ENCODE results near the gene OR2AE1.
"Not testable (repeated sequence)": the region's sequence is repeated elsewhere in the genome, so short reads cannot be mapped to it uniquely, and the experiment has no call there.

The OR2AE1 gene

GRCh38 chr7:99881370-99881769 is 4.5 kb upstream of the OR2AE1 start:
- no peak overlapping the region for H3K27ac ChIP-seq
- TF ChIP-seq, protein P1, sequence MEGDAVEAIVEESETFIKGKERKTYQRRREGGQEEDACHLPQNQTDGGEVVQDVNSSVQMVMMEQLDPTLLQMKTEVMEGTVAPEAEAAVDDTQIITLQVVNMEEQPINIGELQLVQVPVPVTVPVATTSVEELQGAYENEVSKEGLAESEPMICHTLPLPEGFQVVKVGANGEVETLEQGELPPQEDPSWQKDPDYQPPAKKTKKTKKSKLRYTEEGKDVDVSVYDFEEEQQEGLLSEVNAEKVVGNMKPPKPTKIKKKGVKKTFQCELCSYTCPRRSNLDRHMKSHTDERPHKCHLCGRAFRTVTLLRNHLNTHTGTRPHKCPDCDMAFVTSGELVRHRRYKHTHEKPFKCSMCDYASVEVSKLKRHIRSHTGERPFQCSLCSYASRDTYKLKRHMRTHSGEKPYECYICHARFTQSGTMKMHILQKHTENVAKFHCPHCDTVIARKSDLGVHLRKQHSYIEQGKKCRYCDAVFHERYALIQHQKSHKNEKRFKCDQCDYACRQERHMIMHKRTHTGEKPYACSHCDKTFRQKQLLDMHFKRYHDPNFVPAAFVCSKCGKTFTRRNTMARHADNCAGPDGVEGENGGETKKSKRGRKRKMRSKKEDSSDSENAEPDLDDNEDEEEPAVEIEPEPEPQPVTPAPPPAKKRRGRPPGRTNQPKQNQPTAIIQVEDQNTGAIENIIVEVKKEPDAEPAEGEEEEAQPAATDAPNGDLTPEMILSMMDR (IDR thresholded peaks at IDR 0.05) = no peak
- no peak for TF ChIP-seq ZFX (IDR thresholded peaks at IDR 0.05; ENCODE audit: borderline replicate concordance)

GRCh38 chr7:99876491-99876890 is 342 bp downstream of the OR2AE1 start:
- no peak overlapping the region for H3K27ac ChIP-seq
- TF ChIP-seq, protein P1 (IDR thresholded peaks at IDR 0.05) = no peak
- TF ChIP-seq ZFX (IDR thresholded peaks at IDR 0.05; ENCODE audit: borderline replicate concordance) = no peak

DNA sequence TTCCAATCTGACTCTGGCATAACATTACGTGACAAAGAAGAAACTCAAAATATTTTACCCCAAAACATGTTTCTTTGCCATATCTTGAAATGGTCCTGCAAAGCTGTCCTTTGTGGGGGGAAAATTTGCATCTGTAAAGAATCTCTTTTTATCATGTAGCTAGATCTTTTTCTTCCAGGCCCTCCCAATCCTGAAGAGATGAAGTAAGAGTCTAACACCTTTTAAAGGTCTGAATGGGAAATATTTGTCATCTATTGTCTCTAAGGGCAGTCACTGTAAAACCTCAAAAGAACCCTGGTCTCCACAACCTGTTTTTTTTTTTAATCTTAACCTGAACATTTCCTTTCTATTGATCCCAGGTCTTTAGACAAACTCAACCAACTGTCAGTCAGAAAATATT is 8.6 kb downstream of the OR2AE1 start:
- TF ChIP-seq ZFX (IDR thresholded peaks at IDR 0.05; ENCODE audit: borderline replicate concordance) = no peak
- TF ChIP-seq, protein P1 (IDR thresholded peaks at IDR 0.05) = no peak
- no peak overlapping the region for H3K27ac ChIP-seq

DNA sequence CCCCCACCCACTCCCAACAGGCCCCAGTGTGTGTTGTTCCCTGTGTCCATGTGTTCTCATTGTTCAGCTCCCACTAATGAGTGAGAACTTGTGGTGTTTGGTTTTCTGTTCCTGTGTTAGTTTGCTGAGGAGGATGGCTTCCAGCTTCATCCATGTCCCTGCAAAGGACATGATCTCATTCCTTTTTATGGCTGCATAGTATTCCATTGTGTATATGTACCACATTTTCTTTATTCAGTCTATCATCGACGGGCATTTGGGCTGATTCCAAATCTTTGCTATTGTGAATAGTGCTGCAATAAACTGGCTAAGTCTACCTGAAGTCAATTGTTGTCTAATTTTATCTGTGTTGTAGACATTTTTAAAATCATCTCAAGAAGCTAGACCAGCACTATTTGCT is 9.4 kb downstream of the OR2AE1 start:
- not testable (repeated sequence) for H3K27ac ChIP-seq

- TF ChIP-seq, protein P1 (IDR thresholded peaks at IDR 0.05) = no peak
- no peak for TF ChIP-seq ZFX (IDR thresholded peaks at IDR 0.05; ENCODE audit: borderline replicate concordance)
- no peak overlapping the region for H3K27ac ChIP-seq
These were observed 12.9 kb downstream of the OR2AE1 start for GRCh38 chr7:99863847-99864440.

GRCh38 chr7:99860281-99861127 is 16.3 kb downstream of the OR2AE1 start:
- no peak overlapping the region for H3K27ac ChIP-seq
- TF ChIP-seq, protein P1 (IDR thresholded peaks at IDR 0.05) = no peak
- TF ChIP-seq ZFX (IDR thresholded peaks at IDR 0.05; ENCODE audit: borderline replicate concordance) = no peak

DNA sequence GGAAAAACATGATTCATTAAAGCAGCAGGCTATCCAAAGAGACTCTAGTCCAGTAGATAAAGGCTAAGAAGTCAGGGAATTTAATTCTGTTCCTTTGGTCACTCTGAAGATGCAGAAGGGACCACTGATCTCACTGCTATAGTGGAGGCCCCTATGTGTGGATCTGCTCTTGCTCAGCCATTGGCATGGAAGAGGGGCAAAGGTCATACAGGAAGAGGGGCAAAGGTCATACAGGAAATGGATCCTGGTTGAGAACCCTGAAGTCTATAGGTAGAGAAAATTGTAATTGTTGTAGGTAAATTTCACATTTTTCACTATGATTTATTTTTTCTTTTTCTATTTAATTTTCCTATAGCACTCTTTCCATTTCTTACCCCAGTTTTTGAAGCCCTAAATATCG is 21.6 kb downstream of the OR2AE1 start:
- H3K27ac ChIP-seq = no peak overlapping the region
- no peak for TF ChIP-seq ZFX (IDR thresholded peaks at IDR 0.05; ENCODE audit: borderline replicate concordance)
- TF ChIP-seq, protein P1 (IDR thresholded peaks at IDR 0.05) = no peak

Measured in 22Rv1 (cell line).